ENCODE results near the gene SEMA3E. TPM values are rescaled to one million over a fixed set of nuclear protein-coding genes. Genes with fewer than 3 reads are reported as not detected.

The SEMA3E gene
- total RNA-seq, 1 experiment from 2014 or later: not detected

- no peak for DNase-seq (ENCODE audit: low read depth)
Measured at GRCh38 chr7:83355143-83355542, 293.8 kb downstream of the SEMA3E start.

- DNase-seq (ENCODE audit: low read depth): peak; percentile 46
Measured at GRCh38 chr7:83347945-83348444, 300.9 kb downstream of the SEMA3E start.

- no peak for DNase-seq (ENCODE audit: low read depth)
Measured at GRCh38 chr7:83339907-83340306, 309.0 kb downstream of the SEMA3E start.

- no peak for DNase-seq (ENCODE audit: low read depth)
Measured at GRCh38 chr7:83338277-83338950, 310.5 kb downstream of the SEMA3E start.

GRCh38 chr7:83337050-83337449 lies 311.9 kb downstream of the SEMA3E start:
- no peak for DNase-seq (ENCODE audit: low read depth)

GRCh38 chr7:83326223-83326622 lies 322.7 kb downstream of the SEMA3E start:
- no peak for DNase-seq (ENCODE audit: low read depth)

- no peak for DNase-seq (ENCODE audit: low read depth)
Measured at GRCh38 chr7:83325083-83325482, 323.9 kb downstream of the SEMA3E start.

- DNase-seq (ENCODE audit: low read depth): no peak
Measured at GRCh38 chr7:83324596-83324995, 324.3 kb downstream of the SEMA3E start.

- DNase-seq (ENCODE audit: low read depth): no peak
Measured at GRCh38 chr7:83321011-83321410, 327.9 kb downstream of the SEMA3E start.

GRCh38 chr7:83313931-83314330 lies 335.0 kb downstream of the SEMA3E start:
- no peak for DNase-seq (ENCODE audit: low read depth)
